NCI-H1930 (cell line): ENCODE results near the gene TEPSIN.

Source experiments
- DNase-seq, 2 experiments: peaks; one replicate each; lab custom pipeline; 2025; lab: John Stamatoyannopoulos, UW

Gene TEPSIN

GRCh38 chr17:81221371-81221841 lies 17.4 kb downstream of the TEPSIN start:
- no peak for DNase-seq

GRCh38 chr17:81219476-81220180 lies 19.2 kb downstream of the TEPSIN start:
- DNase-seq, result no peak

GRCh38 chr17:81218991-81219390 lies 19.9 kb downstream of the TEPSIN start:
- DNase-seq, result no peak

GRCh38 chr17:81218459-81218858 lies 20.4 kb downstream of the TEPSIN start:
- DNase-seq, result no peak

- DNase-seq, result no peak
Observed at GRCh38 chr17:81217491-81217890, 21.4 kb downstream of the TEPSIN start.

GRCh38 chr17:81213978-81214377 lies 24.9 kb downstream of the TEPSIN start:
- DNase-seq, result no peak

- no peak for DNase-seq
Observed at GRCh38 chr17:81212365-81212764, 26.5 kb downstream of the TEPSIN start.

- DNase-seq, result no peak
Observed at GRCh38 chr17:81210868-81211267, 28.0 kb downstream of the TEPSIN start.

GRCh38 chr17:81210466-81210865 lies 28.4 kb downstream of the TEPSIN start:
- DNase-seq, result no peak

- no peak for DNase-seq
Observed at GRCh38 chr17:81209141-81209540, 29.7 kb downstream of the TEPSIN start.

GRCh38 chr17:81208651-81209050 lies 30.2 kb downstream of the TEPSIN start:
- no peak for DNase-seq

GRCh38 chr17:81207610-81208581 lies 31.0 kb downstream of the TEPSIN start:
- DNase-seq, result no peak

GRCh38 chr17:81206657-81207056 lies 32.2 kb downstream of the TEPSIN start:
- DNase-seq, result no peak

- no peak for DNase-seq
Observed at GRCh38 chr17:81206166-81206565, 32.7 kb downstream of the TEPSIN start.

- DNase-seq, result no peak
Observed at GRCh38 chr17:81204578-81204977, 34.3 kb downstream of the TEPSIN start.

GRCh38 chr17:81203136-81203535 lies 35.7 kb downstream of the TEPSIN start:
- no peak for DNase-seq

- no peak for DNase-seq
Observed at GRCh38 chr17:81202318-81202717, 36.5 kb downstream of the TEPSIN start.

- DNase-seq, result no peak
Observed at GRCh38 chr17:81200695-81201580, 37.9 kb downstream of the TEPSIN start.

- no peak for DNase-seq
Observed at GRCh38 chr17:81200201-81200600, 38.7 kb downstream of the TEPSIN start.

- no peak for DNase-seq
Observed at GRCh38 chr17:81199482-81199830, 39.4 kb downstream of the TEPSIN start.

GRCh38 chr17:81198826-81199481 lies 39.9 kb downstream of the TEPSIN start:
- DNase-seq, result no peak
